Measurements from ENCODE around the gene OCRL. TPM values are rescaled to one million over a fixed set of nuclear protein-coding genes. Genes with fewer than 3 reads are reported as not detected.

Gene OCRL
- total and polyA plus RNA-seq, 2 of the 13 experiments (the other 11 are each of a cell fraction or from before 2014, with no cell fraction given), result 13.4 to 32.0 TPM

DNA sequence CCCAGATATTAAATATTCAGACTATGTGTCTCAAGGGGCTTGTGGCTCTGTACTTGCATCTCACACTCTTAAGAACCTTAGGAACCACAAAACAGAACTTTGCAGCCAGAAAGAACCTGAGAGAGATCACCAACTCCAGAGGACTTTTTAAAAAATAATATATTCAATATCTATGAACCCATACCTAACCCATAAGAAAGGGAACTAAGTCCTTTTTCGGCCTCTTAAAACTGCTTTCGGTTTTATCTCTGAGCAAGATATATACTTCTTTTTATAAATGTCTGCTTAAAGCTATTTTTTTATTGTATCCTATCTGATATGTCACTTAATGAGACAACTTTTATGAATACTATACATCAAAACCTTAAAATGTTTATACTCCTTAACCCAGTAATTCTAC, 27.6 kb upstream of the OCRL start (continued):
- TF ChIP-seq, protein P1, sequence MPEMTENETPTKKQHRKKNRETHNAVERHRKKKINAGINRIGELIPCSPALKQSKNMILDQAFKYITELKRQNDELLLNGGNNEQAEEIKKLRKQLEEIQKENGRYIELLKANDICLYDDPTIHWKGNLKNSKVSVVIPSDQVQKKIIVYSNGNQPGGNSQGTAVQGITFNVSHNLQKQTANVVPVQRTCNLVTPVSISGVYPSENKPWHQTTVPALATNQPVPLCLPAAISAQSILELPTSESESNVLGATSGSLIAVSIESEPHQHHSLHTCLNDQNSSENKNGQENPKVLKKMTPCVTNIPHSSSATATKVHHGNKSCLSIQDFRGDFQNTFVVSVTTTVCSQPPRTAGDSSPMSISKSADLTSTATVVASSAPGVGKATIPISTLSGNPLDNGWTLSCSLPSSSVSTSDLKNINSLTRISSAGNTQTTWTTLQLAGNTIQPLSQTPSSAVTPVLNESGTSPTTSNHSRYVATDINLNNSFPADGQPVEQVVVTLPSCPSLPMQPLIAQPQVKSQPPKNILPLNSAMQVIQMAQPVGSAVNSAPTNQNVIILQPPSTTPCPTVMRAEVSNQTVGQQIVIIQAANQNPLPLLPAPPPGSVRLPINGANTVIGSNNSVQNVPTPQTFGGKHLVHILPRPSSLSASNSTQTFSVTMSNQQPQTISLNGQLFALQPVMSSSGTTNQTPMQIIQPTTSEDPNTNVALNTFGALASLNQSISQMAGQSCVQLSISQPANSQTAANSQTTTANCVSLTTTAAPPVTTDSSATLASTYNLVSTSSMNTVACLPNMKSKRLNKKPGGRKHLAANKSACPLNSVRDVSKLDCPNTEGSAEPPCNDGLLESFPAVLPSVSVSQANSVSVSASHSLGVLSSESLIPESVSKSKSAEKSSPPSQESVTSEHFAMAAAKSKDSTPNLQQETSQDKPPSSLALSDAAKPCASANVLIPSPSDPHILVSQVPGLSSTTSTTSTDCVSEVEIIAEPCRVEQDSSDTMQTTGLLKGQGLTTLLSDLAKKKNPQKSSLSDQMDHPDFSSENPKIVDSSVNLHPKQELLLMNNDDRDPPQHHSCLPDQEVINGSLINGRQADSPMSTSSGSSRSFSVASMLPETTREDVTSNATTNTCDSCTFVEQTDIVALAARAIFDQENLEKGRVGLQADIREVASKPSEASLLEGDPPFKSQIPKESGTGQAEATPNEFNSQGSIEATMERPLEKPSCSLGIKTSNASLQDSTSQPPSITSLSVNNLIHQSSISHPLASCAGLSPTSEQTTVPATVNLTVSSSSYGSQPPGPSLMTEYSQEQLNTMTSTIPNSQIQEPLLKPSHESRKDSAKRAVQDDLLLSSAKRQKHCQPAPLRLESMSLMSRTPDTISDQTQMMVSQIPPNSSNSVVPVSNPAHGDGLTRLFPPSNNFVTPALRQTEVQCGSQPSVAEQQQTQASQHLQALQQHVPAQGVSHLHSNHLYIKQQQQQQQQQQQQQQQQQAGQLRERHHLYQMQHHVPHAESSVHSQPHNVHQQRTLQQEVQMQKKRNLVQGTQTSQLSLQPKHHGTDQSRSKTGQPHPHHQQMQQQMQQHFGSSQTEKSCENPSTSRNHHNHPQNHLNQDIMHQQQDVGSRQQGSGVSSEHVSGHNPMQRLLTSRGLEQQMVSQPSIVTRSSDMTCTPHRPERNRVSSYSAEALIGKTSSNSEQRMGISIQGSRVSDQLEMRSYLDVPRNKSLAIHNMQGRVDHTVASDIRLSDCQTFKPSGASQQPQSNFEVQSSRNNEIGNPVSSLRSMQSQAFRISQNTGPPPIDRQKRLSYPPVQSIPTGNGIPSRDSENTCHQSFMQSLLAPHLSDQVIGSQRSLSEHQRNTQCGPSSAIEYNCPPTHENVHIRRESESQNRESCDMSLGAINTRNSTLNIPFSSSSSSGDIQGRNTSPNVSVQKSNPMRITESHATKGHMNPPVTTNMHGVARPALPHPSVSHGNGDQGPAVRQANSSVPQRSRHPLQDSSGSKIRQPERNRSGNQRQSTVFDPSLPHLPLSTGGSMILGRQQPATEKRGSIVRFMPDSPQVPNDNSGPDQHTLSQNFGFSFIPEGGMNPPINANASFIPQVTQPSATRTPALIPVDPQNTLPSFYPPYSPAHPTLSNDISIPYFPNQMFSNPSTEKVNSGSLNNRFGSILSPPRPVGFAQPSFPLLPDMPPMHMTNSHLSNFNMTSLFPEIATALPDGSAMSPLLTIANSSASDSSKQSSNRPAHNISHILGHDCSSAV (CRISPR knock-in tag; IDR thresholded peaks at IDR 0.05; ENCODE audit: borderline replicate concordance), result no peak
- TF ChIP-seq, protein P2, sequence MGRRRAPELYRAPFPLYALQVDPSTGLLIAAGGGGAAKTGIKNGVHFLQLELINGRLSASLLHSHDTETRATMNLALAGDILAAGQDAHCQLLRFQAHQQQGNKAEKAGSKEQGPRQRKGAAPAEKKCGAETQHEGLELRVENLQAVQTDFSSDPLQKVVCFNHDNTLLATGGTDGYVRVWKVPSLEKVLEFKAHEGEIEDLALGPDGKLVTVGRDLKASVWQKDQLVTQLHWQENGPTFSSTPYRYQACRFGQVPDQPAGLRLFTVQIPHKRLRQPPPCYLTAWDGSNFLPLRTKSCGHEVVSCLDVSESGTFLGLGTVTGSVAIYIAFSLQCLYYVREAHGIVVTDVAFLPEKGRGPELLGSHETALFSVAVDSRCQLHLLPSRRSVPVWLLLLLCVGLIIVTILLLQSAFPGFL (CRISPR knock-in tag; IDR thresholded peaks at IDR 0.05), result no peak
- TF ChIP-seq, protein P3, sequence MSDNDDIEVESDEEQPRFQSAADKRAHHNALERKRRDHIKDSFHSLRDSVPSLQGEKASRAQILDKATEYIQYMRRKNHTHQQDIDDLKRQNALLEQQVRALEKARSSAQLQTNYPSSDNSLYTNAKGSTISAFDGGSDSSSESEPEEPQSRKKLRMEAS (IDR thresholded peaks at IDR 0.05), result no peak
- TF ChIP-seq SAP130 (CRISPR knock-in tag; IDR thresholded peaks at IDR 0.05; ENCODE audit: low read depth), result no peak
- no peak for TF ChIP-seq REL (CRISPR knock-in tag; conservative IDR thresholded peaks at IDR 0.05)

All from HepG2 (cell line).